Right ventricle myocardium superior (tissue), 1 donor: ENCODE results near the gene SLCO2A1. TPM values are rescaled to one million over a fixed set of nuclear protein-coding genes. Genes with fewer than 3 reads are reported as not detected.

Experiments used
- ATAC-seq: fragments of 200-7000 bp; cut with Tn5 transposase; one replicate; pipeline ENCODE4 v1.9.1; 2020; ENCODE audit warnings: mild to moderate bottlenecking; ENCODE audit not compliant: poor library complexity
- DNase-seq: peaks from one replicate; pipeline ENCODE4 v3.0.0-alpha.2; 2020
- intact Hi-C: fragments of 100-400 bp; cut with DNase I; formaldehyde crosslinking; loops from one replicate; pipeline ENCODE4 v1.11.2; 2022
- total RNA-seq: library from RNA; stranded (reverse); fragmentation: NEBNext Ultra II Directional; extraction: Animal tissue kit (Norgen Biotek cat#: 25700); gene quantifications from one replicate; pipeline ENCODE4 v1.2.1, GENCODE V29; 2021
- donor health status: DM: no; HTN: yes; CAD: no; lungs with severe emphysema.

SLCO2A1 gene
- total RNA-seq, 1 donor from 2014 or later, result 8.3 TPM

DNA sequence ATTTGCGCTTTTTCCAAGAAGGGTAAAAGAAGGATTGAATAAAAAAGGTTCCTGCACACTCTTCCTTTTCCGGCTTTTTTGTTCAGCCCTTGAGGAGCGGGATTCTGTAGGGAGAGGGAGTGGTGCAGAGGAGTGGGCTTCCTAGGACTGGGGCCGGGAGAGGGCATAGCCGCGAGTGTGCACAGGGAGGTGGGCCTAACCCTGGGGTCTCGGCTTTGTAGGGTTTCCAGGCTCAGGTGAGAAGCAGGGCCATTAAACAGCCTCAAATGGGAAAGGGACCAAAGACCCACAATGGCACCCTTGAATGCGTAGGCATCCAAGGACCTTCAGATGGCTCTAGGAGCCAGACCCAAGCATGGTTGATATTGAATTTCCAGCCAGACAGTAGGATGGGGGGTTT is 98.6 kb downstream of the SLCO2A1 start:
- ATAC-seq (no peak), DNase-seq (no peak)
- intact Hi-C loops, result no loop called here

DNA sequence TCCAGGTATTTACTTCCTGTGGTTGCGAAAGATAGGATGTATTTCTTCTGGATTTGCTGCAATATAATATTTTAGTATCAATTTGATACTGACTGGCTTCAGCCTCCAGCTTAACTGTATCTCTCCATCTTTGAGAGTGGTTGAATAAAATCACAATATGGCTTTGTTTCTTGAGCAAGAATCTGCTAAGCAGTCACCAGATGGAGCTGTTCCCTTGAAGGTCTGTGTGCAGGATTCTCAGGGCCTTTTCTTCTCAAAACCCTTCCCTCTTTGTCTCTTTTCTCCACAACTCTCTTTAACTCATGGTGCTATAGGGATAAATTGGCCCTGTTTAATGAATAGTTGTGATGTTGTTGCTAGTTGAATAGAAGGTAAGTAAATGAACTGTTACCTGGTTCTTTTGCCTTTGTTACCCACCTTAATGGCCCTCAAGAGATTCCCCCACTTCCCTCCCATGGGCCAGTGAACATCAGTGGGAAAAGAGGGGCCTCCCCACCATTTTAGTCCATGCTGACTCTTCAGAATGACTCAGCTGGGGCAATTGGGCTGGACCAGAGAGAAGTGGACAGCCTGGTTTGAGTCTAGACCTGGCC is 99.3 kb downstream of the SLCO2A1 start:
- no peak for ATAC-seq
- intact Hi-C loops, result no loop called here
- no peak for DNase-seq

DNA sequence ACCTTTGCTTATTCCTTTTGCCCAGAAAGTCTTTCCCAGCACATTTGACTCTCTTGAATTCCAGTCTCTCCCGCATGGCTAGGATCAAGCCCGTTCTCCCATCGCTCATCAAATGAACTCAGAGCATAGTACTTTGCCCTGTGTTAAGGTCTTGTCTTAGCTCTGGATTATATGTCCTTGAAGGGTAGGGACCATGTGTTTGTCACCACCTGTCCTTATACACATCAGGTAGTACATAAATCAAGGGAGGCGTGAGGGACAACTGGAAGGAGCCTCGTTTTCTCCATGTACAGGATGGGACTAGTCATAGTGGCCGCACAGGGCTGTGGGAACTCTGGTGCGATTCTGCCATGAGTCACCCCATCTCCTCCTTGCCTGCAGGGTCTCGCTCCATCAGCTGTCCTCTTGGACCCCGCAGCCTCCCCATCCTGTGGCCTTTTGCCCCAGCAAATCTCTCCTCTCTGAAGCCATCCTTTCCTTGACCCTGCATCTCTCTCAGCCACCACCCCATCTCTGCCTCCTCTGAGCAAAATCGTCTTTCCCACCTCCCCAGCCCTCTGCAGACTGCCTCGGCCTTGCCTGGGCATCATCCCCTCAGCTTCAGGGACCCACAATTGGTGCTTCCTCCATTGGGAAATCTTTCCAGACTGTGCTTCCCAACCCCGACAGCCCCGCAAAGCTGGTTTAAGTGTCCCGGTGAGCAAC is 100.7 kb downstream of the SLCO2A1 start:
- no peak for DNase-seq
- intact Hi-C loops, result loop anchor here (5.0 kb wide), 2 partner anchors 107 to 283 kb away; no protein-coding TSS in a partner anchor
- ATAC-seq, result no peak

DNA sequence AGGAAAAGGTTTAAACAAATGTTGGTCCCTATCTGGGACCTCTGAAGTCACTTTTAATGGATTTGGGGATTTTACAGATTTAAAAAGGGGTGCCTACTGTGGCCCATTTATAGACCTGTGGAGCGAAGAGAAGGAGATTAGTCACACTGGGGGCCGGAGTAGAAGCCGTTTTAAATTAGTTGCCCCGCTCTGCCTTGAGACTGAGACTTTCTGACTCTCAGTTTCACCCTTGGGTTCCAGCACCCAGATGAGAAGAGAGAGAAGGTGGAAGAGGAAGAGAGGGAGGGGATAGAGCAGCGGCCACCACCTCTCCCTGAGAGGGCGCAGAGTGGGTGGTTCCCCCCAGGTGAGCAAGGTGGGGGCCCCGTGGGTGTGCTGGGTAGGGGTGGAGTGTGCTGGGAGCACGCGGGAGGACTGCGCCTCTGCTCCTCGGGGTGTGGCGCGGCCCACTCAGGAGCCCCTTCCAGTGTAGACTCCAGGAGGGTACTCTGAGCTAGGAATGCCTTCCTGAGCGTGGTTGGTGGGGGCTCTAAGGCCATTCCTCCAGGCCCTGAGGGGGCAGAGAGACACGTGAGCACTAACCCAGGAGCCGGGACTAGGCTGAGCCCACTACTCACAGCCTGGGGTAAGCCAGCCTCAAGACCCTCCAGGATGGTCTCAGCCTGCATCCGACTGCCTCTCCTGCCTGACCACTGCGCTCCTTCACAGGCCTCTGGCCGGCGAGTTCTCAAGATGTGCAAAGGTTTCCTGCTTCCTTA is 101.4 kb downstream of the SLCO2A1 start:
- DNase-seq, result no peak
- intact Hi-C loops, result loop anchor here (5.0 kb wide), 2 partner anchors 106 to 284 kb away; no protein-coding TSS in a partner anchor
- no peak for ATAC-seq

DNA sequence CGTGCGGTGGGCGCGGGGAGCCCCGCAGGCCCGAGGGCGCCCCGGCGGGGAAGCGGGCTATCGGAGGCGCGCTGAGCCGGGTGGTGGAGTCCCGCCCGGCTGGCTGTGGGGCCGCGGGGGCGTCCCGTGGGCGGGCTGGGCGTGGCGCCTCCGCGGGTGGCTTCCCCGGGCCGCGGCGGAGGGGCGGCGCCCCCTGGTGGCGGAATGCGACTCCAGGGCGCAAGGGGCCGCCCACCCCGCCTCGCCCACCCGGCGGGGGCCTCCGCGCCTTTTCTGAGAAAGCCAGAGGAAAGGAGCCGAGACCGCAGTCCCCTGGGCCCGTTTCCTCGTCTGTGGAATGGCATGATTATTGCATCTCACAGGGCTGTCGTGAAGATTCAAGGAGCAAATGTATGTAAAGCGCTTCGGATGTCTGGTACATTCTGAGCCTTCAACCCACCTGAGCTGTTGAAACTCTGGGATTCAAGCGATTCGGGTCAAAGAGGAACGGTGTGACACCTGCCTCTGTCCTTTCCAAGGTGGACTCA is 102.1 kb downstream of the SLCO2A1 start:
- intact Hi-C loops, result loop anchor here (5.0 kb wide), 2 partner anchors 105 to 285 kb away; no protein-coding TSS in a partner anchor
- ATAC-seq (peak; percentile 93), DNase-seq (peak; percentile 79)

DNA sequence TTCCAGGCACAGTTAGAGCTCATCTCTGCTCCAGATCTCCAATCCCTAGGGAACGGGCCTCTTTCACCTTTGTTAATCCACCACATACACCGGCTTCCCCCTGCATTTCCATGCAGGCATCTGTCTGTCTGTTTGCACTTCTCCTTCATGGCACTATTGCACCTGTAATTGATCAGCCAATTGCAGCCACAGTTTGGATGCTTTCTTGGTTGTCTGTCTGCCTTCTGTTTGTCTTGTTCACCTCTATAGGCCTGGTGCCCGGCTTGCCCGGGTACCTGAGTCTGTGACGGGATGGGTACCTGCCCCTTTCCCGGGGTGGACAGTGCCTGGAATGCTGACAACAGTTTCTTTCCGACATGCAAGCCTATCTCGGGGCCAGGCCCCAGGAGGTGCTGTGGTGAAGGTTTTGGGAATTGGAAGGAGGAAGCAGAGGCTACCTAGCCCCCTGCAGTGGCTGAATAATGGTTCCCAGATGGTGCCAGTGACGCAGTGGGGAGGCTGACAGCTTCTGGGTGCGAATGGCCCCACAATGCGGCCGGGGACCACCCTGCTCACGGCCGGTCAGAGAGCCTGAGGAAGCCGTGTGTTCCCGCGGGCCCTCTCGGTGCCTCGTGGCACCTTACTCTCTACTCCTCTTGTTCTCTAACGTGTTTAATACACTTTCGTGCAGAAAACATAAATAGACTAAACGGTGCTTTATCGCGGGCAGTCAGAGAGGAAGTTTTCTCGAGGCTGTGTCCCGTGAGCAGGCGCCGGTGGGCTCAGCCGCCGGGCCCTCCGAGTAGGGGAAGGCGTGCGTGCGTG is 102.8 kb downstream of the SLCO2A1 start:
- peak; percentile 33 for ATAC-seq
- intact Hi-C loops, result loop anchor here (5.0 kb wide), 2 partner anchors 105 to 285 kb away; no protein-coding TSS in a partner anchor
- DNase-seq, result no peak

DNA sequence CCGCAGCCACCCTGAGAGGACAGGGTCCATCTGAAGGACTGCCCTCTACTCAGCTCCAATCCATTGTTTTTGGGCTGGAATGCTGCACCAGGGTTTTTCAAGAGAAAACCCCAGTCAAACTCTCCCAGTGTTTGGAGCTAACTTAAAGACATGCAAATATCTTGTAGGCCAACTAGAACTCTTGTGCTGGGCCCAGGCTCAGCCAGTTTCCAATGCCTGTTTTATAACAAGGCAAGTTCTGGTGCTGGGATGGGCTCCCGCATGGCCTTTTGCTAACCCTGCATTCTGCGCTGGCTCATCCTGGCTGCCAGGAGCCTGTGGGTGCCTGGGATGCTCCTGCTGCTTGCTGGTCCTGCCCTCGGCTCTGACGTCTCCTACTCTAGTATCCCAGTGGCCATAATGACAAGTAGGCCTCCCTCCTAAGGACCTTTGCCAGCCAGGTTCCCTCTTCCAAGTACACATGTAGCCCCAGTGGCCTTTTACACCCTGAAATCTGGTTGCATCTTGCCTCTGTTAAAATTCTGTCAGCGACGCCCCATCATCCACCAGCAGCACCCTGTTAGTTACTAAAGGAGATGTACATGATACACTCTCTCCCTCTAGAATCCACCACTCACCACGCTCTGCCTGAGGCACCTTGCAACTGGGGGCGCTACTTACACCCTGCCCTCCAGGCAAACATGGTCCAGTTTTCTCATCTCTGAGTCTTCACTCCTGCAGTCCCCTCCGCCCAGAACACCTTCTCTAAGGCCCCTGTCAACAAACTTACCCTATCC is 103.6 kb downstream of the SLCO2A1 start:
- intact Hi-C loops, result loop anchor here (5.0 kb wide), 2 partner anchors 104 to 286 kb away; no protein-coding TSS in a partner anchor

DNA sequence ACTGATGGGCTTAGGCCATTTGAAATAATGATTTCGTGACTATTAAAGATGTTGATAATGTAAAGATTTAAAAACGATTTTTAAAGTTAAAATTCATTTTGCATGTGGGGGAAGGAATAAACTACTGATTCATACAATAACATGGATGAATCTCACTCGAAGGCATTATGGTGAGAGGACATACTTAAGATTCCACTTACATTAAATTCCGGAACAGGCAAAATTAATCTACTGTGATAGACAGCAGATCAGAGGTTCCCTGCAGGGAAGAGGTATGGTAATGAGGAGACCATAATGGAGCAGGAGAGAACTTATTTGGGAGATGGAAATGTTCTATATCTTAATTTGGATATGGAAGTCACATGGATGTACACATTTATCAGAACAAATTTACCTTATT is 105.7 kb downstream of the SLCO2A1 start:
- ATAC-seq, result no peak
- intact Hi-C loops, result no loop called here
- DNase-seq, result no peak

More for the DNA sequence above, 103.6 kb downstream of the SLCO2A1 start:
- ATAC-seq (no peak), DNase-seq (no peak)

DNA sequence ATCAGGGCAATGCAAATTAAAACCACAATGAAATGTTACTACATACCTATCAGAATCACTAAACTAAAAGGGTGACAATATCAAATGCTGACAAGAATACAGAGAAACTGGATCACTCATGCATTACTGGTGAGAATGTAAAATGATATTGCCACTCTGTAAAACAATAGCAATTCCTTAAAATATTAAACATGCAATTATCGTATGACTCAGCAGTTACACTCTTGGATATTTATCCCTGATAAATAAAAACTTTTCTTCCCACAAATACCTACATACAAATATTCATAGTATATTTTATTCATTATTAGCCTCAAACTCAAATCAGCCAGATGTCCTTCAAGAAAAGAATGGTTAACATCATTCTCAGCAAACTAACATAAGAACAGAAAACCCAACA is 108.1 kb downstream of the SLCO2A1 start:
- DNase-seq, result no peak
- intact Hi-C loops, result no loop called here
- ATAC-seq, result no peak

DNA sequence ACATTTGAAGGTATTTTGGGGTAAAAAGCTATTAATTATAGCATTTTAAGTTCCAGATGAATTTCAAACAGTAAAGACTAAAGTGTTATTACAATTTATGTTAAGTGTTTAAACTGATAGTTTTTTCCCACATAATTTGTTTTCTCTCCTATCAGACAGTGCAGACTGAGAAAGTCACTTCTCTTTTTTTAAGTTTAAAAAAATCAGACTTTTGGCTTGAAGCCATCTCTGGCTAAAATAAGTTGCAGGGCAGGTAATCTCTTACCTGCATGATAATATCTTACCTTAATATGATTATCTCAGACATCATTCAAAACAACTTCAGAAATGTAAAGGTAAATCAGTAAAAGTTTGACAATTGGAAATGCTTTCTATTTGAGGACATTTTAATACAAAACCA is 112.6 kb downstream of the SLCO2A1 start:
- intact Hi-C loops, result no loop called here
- ATAC-seq, result no peak
- no peak for DNase-seq

DNA sequence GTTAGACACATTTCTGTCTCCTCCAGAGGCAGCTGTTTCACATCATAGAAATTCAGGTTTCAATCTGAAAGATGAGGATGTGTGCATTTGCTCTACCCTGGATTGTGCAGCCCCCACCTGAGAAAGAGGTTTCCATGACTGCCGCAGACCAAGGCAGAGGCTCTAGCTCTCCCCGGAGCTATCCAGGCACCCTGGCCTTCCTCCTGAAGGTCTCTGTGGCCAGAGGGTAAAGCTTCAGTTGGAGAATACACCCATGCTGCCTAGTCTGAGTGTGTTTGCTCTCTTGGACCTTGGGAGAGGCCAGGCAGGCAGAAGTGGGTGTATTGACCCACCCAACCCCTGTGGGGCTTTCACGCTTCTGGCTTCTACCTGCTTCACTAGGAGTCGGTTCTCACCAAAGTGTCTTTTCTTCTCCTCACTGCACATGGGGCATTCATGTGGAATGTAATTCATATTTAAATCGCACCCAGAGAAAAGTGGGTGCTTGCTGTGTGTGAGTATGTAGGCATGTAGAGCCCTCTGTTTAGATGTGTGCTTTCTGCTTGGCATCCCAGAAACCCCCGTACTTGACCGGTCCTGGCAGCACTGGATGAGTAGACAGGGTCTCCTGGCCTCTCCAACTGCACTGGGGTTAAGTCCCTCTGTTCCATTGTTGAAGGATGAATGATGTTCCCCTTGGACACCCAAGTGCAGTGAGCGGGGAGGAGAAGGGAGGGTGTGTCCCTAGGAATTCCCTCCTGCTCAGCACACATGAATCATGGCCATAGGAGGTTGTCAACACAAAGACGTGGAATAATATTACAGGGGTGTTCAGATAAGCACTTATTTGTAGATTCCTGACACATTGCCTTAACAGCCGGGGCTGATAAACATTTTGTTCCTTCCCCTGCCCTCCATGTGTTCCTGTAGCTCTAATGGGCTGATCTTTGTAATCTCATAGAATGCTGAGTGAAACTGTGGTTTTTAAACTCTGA is 113.8 kb downstream of the SLCO2A1 start:
- peak; percentile 48 for ATAC-seq
- no peak for DNase-seq
- intact Hi-C loops, result no loop called here

DNA sequence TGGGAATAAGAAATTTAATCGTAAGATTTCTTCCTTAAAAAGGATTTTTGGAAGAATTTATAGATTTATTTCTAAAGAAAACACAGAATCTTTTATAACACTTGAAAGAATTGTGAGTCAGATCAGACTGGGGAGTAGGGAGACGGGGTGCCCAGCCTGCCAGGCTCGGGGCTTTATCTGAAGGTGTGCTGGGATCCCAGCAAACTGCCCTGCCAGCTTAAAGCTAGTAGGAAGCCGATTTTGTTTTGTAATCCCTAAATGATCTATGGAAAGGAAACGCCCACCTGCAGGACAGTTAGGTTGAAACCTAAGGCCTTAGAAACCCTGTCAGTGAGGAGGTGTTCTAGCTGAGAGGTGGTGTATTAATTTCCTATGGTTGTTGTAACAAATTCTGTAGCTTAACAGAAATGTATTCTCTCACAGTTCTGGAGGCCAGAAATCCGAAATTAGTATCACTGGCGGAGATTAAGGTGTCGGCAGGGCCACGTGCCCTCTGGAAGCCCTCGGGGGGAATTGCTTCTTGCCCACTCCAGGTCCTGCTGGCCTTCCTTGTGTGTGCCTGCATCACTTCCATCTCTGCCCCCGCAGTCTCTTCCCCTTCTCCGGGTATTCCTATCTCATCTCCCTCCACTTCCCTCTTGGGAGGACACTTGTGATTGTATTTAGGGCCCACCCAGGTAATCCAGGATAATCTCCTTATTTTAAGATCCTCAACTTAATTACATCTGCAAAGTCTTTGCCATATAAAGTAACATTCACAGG is 114.7 kb downstream of the SLCO2A1 start:
- no peak for ATAC-seq
- intact Hi-C loops, result no loop called here

DNA sequence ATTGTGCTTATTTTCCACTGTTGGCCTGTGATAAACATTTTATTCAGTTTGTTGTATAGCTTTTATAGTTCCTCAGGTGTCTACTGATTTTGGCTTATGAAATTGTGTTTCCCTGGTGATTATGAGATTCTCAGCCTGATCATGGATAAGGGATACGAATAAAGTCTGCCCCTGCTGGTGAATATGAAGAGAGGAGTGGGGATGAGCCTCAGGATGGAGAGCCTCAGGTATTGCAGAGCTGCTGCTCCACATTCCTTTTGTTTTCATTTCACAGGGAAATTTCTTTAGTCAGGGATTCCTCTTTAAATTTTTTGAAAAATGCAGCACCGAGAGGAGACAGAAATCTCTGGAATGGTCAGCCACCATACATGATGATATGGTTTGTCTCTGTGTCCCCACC is 119.3 kb downstream of the SLCO2A1 start:
- ATAC-seq (no peak), DNase-seq (no peak)
- intact Hi-C loops, result no loop called here

More for the DNA sequence above, 114.7 kb downstream of the SLCO2A1 start:
- no peak for DNase-seq

DNA sequence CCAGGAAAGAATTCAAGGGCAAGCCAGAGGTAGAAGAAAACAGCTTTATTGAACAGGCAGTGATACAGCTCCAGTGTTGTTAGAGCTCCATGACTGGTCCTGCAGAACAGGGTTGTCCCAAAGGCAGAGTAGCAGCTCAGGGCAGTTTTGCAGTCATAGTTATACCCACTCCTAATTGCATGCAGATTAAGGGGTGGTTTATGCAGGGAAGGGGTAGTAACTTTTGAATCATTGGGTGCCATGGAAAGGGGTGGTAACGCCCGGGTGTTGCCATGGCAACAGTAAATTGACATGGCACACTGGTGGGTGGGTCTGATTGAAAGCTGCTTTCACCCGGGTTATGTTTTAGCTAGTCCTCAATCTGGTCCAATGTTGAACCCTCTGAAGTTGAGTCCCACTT is 124.3 kb downstream of the SLCO2A1 start:
- intact Hi-C loops, result no loop called here
- ATAC-seq (no peak), DNase-seq (no peak)

DNA sequence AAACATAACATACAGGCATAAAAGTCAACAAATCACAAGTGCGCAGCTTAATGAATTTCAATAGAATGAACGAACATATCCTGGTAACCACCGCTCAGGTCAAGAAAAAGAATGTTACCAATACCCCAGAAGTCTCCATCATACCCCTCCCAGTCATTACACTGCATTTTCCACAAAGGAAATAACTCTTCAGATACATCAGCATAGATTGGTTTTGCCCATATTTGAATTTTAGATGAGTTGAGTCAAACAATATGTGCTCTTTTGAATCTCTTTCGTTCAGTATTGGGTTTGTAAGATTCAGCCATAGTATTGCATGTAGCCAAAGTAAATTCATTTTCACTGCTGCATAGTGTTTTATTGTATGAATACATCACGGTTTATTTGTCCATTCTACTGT is 127.9 kb downstream of the SLCO2A1 start:
- ATAC-seq, result no peak

DNA sequence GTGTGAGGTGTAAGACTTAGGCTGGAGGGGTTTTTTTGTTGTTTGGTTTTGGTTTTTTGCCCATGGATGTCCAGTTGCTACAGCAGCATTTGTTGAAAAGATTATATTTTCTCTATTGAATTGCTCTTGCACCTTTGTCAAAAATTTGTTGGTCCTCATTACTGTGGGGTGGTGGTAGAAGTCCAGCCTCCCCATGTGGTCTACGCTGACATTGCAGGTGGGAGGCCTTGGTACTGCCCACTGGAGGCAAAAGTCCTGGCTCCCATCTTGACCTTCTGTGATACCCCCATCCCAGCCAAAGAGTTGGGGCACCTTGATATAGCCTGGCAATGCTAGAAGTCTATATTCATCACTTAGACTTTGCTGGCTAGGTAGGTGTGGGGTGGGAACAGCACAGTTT is 128.6 kb downstream of the SLCO2A1 start:
- intact Hi-C loops, result no loop called here
- ATAC-seq (peak; percentile 74), DNase-seq (no peak)

More for the DNA sequence above, 127.9 kb downstream of the SLCO2A1 start:
- intact Hi-C loops, result no loop called here
- no peak for DNase-seq
